Vagina (tissue), 2 donors: Measurements from ENCODE around the gene ZIC4.

ENCODE experiments used
- POLR2A ChIP-seq, 2 donors: fragments of 450-650 bp; IDR thresholded peaks; one replicate each; pipeline ENCODE4 v1.6.1; 2017; ENCODE audit warnings: antibody characterized with exemption in 2 of 2, mild to moderate bottlenecking in 2 of 2, moderate library complexity in 2 of 2
- TF ChIP-seq, protein P1 (sequence below), 3 experiments: fragments of 450-650 bp in 2 of 3; fragments of 200-600 bp in 1 of 3; sonication (generic) in 1 of 3; IDR thresholded peaks; one replicate each; pipeline ENCODE4 v1.5.1; 2017 to 2019; ENCODE audit warnings: antibody characterized with exemption in 3 of 3, mild to moderate bottlenecking in 2 of 3, moderate library complexity in 2 of 3

- TF ChIP-seq, protein P1, sequence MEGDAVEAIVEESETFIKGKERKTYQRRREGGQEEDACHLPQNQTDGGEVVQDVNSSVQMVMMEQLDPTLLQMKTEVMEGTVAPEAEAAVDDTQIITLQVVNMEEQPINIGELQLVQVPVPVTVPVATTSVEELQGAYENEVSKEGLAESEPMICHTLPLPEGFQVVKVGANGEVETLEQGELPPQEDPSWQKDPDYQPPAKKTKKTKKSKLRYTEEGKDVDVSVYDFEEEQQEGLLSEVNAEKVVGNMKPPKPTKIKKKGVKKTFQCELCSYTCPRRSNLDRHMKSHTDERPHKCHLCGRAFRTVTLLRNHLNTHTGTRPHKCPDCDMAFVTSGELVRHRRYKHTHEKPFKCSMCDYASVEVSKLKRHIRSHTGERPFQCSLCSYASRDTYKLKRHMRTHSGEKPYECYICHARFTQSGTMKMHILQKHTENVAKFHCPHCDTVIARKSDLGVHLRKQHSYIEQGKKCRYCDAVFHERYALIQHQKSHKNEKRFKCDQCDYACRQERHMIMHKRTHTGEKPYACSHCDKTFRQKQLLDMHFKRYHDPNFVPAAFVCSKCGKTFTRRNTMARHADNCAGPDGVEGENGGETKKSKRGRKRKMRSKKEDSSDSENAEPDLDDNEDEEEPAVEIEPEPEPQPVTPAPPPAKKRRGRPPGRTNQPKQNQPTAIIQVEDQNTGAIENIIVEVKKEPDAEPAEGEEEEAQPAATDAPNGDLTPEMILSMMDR (IDR thresholded peaks at IDR 0.05): no peak
- no peak for TF ChIP-seq POLR2A (IDR thresholded peaks at IDR 0.05)
These were observed 38.2 kb downstream of the ZIC4 start for GRCh38 chr3:147368151-147368550.
